ENCODE measurements around the gene TMC4.

GRCh38 chr19:54151362-54152035 lies 21.5 kb downstream of the TMC4 start:
- TF ChIP-seq, protein P1, sequence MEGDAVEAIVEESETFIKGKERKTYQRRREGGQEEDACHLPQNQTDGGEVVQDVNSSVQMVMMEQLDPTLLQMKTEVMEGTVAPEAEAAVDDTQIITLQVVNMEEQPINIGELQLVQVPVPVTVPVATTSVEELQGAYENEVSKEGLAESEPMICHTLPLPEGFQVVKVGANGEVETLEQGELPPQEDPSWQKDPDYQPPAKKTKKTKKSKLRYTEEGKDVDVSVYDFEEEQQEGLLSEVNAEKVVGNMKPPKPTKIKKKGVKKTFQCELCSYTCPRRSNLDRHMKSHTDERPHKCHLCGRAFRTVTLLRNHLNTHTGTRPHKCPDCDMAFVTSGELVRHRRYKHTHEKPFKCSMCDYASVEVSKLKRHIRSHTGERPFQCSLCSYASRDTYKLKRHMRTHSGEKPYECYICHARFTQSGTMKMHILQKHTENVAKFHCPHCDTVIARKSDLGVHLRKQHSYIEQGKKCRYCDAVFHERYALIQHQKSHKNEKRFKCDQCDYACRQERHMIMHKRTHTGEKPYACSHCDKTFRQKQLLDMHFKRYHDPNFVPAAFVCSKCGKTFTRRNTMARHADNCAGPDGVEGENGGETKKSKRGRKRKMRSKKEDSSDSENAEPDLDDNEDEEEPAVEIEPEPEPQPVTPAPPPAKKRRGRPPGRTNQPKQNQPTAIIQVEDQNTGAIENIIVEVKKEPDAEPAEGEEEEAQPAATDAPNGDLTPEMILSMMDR (IDR thresholded peaks at IDR 0.05; ENCODE audit: poor library complexity) = no peak
- TF ChIP-seq EZH2 (IDR thresholded peaks at IDR 0.05; ENCODE audit: borderline replicate concordance) (no peak), EZH2phosphoT487 (IDR thresholded peaks at IDR 0.05; ENCODE audit: low read depth, severe bottlenecking, unreplicated experiment) (no peak)

Data from hepatocyte (in vitro differentiated cells).